GM12872 (cell line): Measurements from ENCODE around the gene TOGARAM2.

ENCODE experiments used
- CTCF ChIP-seq: IDR thresholded peaks from 3 replicates; pipeline ENCODE4 v1.5.1; 2011; ENCODE audit warnings: low read depth, mild to moderate bottlenecking, low read length, moderate library complexity; ENCODE audit not compliant: insufficient read depth

Gene TOGARAM2

GRCh38 chr2:29041161-29041660 is 60.1 kb downstream of the TOGARAM2 start:
- no peak for TF ChIP-seq CTCF

GRCh38 chr2:29042561-29043075 is 61.5 kb downstream of the TOGARAM2 start:
- TF ChIP-seq CTCF = no peak

GRCh38 chr2:29044459-29044858 is 63.4 kb downstream of the TOGARAM2 start:
- no peak for TF ChIP-seq CTCF

GRCh38 chr2:29046321-29046720 is 65.2 kb downstream of the TOGARAM2 start:
- no peak for TF ChIP-seq CTCF

GRCh38 chr2:29047083-29047845 is 66.2 kb downstream of the TOGARAM2 start:
- TF ChIP-seq CTCF = no peak

- TF ChIP-seq CTCF = no peak
These were observed 69.5 kb downstream of the TOGARAM2 start for GRCh38 chr2:29050591-29050990.

- TF ChIP-seq CTCF = no peak
These were observed 70.6 kb downstream of the TOGARAM2 start for GRCh38 chr2:29051730-29052129.
